OCI-LY7 (cell line): ENCODE data around the gene PNKP.

ENCODE experiments used
- CTCF ChIP-seq: fragments of 200-600 bp; sonication (generic); conservative IDR thresholded peaks from 2 replicates; pipeline ENCODE4 v1.5.1; 2014; ENCODE audit warnings: mild to moderate bottlenecking, antibody characterized with exemption, low read length, moderate library complexity, mixed read lengths
- EZH2phosphoT487 ChIP-seq: fragments of 200-600 bp; sonication (generic); IDR thresholded peaks from 2 replicates; pipeline ENCODE4 v1.6.1; 2018; ENCODE audit warnings: low read depth, borderline replicate concordance, mild to moderate bottlenecking, mixed run types, antibody characterized with exemption, low read length, moderate library complexity, mixed read lengths

- no peak for TF ChIP-seq CTCF
- TF ChIP-seq EZH2phosphoT487: no peak
These were observed 16.7 kb upstream of the PNKP start for GRCh38 chr19:49884109-49884508.
